Left renal pelvis (tissue), 4 donors: ENCODE measurements around the gene KAT8. TPM values are rescaled to one million over a fixed set of nuclear protein-coding genes. Genes with fewer than 3 reads are reported as not detected.

Source experiments
- DNase-seq, 4 donors: peaks; one replicate each; pipeline ENCODE4 v3.0.0-alpha.2; 2013; ENCODE audit warnings: low read depth in 4 of 4, low spot score in 3 of 4
- polyA plus RNA-seq, 4 donors: library from polyadenylated mRNA; unstranded; fragments of 120-200 nt; gene quantifications; one replicate each; pipeline ENCODE4 v1.2.1, GENCODE V29; 2013; ENCODE audit not compliant: insufficient read length in 4 of 4

Gene KAT8
- 10 to 100 TPM; 54.1 to 80.2 (median 62.6) TPM for polyA plus RNA-seq

DNA sequence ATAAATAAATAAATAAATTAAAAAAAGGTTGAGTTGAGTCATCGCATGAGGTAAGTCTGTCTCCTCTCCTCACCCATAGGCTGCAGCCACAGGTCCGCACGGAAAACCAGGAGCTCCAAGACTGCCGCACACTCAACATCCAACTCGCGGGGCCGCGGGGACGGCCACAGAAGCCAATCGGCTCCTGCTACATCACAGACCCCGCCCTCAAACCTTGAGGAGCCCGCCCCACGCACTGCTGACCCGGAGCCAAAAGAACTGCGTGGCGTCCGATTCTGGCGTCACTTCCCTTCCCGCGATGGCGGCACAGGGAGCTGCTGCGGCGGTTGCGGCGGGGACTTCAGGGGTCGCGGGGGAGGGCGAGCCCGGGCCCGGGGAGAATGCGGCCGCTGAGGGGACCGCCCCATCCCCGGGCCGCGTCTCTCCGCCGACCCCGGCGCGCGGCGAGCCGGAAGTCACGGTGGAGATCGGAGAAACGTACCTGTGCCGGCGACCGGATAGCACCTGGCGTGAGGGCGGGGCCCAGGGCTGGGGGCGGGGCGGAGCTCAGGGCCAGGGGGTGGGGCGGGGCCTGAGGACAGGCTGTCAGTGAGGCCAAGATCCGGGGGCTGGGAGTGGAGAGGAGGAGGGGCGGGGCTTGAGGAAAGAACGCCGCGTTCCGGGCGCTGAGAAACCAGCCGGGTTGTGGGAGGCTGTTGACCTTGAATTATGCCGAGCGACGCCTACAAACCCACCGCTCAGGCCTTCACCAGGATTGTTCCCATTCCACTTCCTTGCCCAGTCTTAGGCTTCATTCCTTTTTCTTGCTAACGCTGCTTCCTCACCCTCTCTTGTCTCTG is at the start of gene KAT8:
Gene KAT8 (plus strand): TSS at position 281 of the 839 bp plus-strand sequence. CDS start 18 bp downstream, at position 299.
- DNase-seq: peak; percentile 87 to 97 (median 94)

DNA sequence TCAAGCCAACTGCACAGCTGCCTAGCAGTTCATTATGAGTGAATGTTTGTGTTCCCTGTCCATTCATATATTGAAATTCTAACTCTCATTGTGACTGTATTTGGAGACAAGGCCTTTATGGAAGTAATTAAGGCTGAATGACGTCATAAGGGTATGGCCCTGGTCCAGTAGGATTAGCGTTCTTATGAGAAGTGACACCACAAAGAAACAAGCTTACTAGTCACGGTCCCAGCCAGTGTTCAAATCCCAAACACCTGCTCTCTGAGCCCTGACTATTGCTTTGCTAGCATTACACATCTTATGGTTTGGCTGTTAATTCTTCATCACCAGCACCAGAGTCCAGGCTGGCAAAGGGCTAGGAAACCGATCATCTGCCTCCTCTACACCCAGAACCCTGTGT is 45.6 kb upstream of the KAT8 start:
- DNase-seq: no peak

DNA sequence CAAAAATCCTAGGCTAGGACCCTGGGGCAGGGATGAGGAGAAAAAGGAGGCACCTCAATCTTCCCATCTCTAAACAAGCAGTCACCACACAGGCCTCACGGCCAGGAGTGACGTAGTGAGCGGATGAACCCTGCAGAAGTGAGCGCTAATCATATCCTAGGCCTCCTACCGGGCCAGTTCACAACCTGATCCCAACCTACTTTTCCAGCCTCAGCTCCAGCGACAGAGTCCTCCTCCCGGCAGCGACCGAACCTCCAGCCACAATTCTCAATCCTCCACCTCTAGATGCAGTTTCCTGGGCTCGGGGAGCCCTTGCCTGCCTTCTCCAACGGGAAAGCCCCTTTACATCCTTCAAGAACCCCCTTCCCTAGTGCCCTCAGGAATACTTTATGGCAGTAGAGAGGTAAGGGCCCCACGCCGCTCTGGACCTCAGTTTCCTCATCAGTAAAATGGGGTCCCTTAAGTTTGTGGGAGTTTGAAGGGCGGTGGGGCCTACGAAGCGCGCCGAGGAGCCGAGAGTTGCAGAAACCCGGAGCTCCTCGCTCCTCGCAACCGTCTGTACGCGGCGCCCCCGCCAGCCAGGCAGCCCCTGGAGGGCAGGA is 44.8 kb upstream of the KAT8 start:
- DNase-seq: no peak

DNA sequence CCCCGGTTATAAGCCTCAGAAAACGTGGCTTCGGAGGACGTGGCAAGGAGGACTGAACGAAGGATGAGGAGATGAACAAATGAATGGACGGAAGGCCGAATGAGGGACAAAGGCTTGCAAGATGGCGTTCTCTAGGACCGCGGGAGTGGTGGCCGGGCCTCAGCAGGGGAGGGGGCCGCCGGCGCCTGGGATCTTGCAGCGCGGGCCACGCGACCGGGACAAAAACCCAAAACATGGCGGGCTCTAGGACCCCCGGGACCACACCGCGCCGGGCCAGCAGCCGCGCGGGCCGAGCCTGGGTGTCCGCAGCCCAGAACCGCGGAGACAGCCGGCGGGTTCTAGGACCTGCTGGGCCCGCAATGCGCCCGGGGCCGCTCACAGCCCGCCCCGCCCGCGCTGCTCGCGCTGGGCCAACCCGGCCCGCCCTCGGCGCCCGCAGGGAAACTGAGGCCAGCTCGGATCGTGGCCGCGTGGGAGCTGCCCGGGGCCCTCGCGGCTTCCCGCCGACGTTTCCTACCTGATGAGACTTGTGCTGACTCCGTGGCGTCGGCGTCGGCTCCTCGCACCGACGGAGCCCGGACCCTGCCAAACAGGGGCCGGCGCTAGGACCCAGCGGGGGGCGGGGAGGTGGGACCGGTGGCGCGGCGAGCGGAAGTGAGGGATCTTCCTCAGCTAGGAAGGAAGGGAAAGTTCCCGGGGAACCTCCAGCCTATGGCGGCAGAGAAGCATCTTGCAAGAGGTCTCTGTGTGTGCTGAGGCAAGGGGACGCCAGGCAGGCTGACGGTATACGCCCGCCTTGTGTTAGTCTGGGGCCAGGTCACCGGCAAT is 44.1 kb upstream of the KAT8 start:
- DNase-seq: peak; percentile 81 to 87 (median 84)

GRCh38 chr16:31073970-31074813 is 43.3 kb upstream of the KAT8 start, which contains the start of the genes ZNF646 and ZNF668:
Gene ZNF646 (plus strand): TSS chr16:31074422. CDS start chr16:31076325, 1,903 bp downstream.
Gene ZNF668 (minus strand): TSS chr16:31074240. CDS start chr16:31064459, 9,781 bp downstream.
- peak; percentile 95 to 97 (median 96) for DNase-seq

DNA sequence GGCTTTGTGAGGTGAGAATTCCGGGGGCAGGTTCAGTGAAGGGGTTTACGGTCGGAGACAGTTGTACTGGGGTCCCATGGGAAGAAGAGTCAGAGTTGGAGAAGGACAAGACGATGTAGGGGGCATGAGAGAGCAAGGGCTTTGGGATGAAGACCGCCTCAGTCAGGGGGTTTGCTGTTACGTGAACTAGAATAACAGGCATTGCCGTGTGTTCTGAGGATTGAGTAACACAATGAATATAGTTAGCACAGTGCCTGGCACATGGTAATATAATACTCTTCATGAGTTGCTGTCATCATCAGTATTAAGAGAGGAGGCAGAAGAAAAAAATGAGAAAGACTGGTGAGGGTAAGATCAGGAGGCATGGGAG is 42.7 kb upstream of the KAT8 start:
- DNase-seq: no peak

- no peak for DNase-seq
Observed at GRCh38 chr16:31076319-31076718, 41.1 kb upstream of the KAT8 start.

- no peak for DNase-seq
Observed at GRCh38 chr16:31077024-31077423, 40.4 kb upstream of the KAT8 start.

DNA sequence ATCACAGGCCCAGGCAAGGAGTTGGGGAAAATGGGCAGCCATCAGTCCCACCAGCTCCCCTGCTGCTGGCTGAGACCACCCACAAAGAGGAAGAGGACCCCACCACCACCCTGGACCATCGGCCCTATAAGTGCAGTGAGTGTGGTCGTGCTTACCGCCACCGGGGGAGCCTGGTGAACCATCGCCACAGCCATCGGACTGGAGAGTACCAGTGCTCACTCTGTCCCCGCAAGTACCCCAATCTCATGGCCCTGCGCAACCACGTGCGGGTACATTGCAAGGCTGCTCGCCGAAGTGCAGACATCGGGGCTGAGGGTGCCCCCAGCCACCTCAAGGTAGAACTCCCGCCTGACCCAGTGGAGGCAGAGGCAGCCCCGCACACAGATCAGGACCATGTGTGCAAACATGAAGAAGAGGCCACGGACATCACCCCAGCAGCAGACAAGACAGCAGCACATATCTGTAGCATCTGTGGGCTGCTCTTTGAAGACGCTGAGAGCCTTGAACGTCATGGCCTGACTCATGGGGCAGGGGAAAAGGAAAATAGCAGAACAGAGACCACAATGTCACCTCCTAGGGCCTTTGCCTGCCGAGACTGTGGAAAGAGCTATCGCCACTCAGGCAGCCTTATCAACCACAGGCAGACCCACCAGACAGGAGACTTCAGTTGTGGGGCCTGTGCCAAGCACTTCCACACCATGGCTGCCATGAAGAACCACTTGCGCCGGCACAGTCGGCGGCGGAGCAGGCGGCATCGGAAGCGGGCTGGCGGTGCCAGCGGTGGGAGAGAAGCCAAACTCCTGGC is 39.7 kb upstream of the KAT8 start:
- no peak for DNase-seq

DNA sequence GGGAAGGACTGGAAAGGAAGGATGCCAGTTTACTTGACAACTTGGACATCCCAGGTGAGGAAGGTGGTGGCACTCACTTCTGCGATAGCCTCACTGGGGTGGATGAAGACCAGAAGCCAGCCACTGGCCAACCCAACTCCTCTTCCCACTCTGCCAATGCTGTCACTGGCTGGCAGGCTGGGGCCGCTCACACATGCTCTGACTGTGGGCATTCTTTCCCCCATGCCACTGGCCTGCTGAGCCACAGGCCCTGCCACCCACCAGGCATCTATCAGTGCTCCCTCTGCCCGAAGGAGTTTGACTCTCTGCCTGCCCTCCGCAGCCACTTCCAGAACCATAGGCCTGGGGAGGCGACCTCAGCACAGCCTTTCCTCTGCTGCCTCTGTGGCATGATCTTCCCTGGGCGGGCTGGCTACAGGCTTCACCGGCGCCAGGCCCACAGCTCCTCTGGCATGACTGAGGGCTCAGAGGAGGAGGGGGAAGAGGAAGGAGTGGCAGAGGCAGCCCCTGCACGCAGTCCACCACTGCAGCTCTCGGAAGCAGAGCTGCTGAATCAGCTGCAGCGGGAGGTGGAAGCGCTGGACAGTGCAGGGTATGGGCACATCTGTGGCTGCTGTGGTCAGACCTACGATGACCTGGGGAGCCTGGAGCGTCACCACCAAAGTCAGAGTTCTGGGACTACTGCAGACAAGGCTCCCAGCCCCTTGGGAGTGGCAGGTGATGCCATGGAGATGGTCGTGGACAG is 38.7 kb upstream of the KAT8 start:
- DNase-seq: no peak

DNA sequence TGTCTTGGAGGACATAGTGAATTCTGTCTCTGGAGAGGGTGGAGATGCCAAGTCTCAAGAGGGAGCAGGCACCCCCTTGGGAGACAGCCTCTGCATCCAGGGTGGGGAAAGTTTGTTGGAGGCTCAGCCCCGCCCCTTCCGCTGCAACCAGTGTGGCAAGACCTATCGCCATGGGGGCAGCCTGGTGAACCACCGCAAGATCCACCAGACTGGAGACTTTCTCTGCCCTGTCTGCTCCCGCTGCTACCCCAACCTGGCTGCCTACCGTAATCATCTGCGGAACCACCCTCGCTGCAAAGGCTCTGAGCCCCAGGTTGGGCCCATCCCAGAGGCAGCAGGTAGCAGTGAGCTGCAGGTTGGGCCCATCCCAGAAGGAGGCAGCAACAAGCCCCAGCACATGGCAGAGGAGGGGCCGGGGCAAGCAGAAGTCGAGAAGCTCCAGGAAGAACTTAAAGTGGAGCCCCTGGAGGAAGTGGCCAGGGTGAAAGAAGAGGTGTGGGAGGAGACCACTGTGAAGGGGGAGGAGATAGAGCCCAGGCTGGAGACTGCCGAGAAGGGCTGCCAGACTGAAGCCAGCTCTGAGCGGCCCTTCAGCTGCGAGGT is 38.0 kb upstream of the KAT8 start:
- DNase-seq: no peak

GRCh38 chr16:31080035-31080629 is 37.3 kb upstream of the KAT8 start:
- no peak for DNase-seq

DNA sequence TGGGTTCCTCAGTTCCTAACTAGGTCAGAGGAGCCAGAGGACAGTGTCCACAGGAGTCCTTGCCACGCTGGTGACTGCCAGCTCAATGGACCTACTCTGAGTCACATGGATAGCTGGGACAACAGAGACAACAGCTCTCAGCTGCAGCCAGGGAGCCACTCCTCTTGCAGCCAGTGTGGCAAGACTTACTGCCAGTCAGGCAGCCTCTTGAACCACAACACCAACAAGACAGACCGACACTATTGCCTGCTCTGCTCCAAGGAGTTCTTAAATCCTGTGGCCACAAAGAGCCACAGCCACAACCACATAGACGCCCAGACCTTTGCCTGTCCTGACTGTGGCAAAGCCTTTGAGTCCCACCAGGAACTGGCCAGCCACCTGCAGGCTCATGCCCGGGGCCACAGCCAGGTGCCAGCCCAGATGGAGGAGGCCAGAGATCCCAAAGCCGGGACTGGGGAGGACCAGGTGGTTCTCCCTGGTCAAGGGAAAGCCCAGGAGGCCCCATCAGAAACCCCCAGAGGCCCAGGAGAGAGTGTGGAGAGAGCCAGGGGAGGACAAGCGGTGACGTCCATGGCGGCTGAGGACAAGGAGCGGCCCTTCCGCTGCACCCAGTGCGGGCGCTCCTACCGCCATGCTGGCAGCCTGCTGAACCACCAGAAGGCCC is 36.6 kb upstream of the KAT8 start:
- no peak for DNase-seq

- DNase-seq: no peak
Observed at GRCh38 chr16:31081428-31082351, 35.8 kb upstream of the KAT8 start.

DNA sequence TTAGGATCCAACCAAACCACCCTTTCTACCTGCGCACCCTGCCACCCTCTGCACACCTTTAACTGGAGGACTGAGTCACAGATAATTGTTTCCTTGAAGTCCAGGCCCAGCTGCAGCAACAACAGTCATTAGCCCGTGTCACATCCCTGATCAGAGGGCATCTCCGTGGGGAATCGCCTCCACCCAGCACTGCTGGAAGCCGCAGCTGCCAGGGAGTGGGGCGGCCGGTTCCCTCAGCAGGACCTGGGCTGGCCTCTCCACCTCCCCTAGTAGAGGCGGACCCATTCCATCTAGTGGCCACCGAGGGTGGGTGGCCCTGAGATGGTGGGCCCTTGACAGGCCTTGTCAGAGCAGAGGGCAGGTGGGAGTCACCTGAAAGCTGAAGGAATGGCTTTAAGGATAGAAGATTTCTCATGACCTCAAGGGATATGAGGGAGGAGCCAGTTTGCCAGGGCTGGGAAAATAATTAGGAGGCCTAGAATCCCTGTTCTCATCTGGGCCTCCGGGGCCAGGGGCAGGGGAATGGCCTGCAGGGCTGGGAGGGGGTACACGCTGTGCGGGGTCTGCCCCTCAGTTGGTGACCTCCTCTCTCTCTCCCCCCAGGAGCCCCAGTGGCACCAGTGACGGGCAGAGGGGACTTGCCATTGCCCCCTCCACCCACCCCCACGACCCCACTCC is 35.0 kb upstream of the KAT8 start:
- no peak for DNase-seq

DNA sequence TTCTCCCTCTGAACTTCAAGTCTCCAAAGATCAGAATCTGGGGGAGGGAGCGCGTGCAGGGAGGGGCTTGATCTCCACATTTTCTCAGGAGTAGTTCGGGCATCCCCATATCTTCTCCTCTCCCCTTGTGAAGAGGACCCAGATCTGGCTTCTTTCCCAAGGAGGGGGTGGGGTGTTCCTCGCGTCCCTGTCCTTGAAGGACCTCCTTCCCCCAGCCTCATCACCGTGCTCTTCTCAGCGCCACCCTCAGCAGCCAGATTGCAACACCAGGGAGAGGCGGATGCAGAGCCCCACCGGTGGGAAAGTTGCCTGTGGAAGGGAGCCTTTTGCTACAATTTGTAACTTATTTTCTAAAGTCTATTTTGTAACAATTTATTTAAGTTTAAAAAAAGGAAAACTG is 34.4 kb upstream of the KAT8 start:
- no peak for DNase-seq
